PC-9 (cell line): ENCODE data around the gene XPNPEP1. TPM values are rescaled to one million over a fixed set of nuclear protein-coding genes. Genes with fewer than 3 reads are reported as not detected.

Source experiments
- BruUV-seq: library from RNA; stranded (reverse); fragments of 400-500 nt; replicated peaks from 2 replicates; lab custom pipeline; 2021; lab: Mats Ljungman, UMichigan
- CTCF ChIA-PET: fragments of 300-600 bp; sonication (Branson Sonifier 250); formaldehyde crosslinking; loops from one replicate; lab custom pipeline; 2022; ENCODE audit warnings: antibody characterized with exemption; lab: Charles Lee
- POLR2A ChIA-PET: fragments of 300-600 bp; sonication (Branson Sonifier 250); formaldehyde crosslinking; loops from one replicate; lab custom pipeline; 2022; ENCODE audit warnings: antibody characterized with exemption; ENCODE audit not compliant: unreplicated experiment; lab: Charles Lee
- DNase-seq, 2 experiments: peaks; one replicate each; pipeline versions ENCODE4 v3.0.0 to v3.0.0-alpha.2; 2015 to 2022; ENCODE audit warnings: mixed read lengths in 1 of 2
- H2AFZ ChIP-seq: fragments of 200-600 bp; sonication (generic); 2 replicates; pipeline ENCODE4 v1.8.1; 2017; ENCODE audit warnings: antibody characterized with exemption
- H3F3A ChIP-seq: fragments of 200-600 bp; sonication (generic); 2 replicates; pipeline ENCODE4 v1.8.1; 2017; ENCODE audit warnings: antibody characterized with exemption, mild to moderate bottlenecking, low read depth; ENCODE audit not compliant: insufficient read depth
- H3K27ac ChIP-seq: fragments of 200-600 bp; sonication (generic); 2 replicates; pipeline ENCODE4 v1.6.1; 2016; ENCODE audit warnings: mixed run types
- H3K27me3 ChIP-seq: fragments of 200-600 bp; sonication (generic); 2 replicates; pipeline ENCODE4 v1.6.1; 2016; ENCODE audit warnings: low read depth, mixed run types; ENCODE audit not compliant: insufficient read depth
- H3K36me3 ChIP-seq: fragments of 200-600 bp; sonication (generic); 2 replicates; pipeline ENCODE4 v1.6.1; 2016; ENCODE audit warnings: low read depth, mixed run types
- H3K4me1 ChIP-seq: fragments of 200-600 bp; sonication (generic); replicated peaks from 2 replicates; pipeline ENCODE4 v1.6.1; 2016; ENCODE audit warnings: mixed run types; ENCODE audit not compliant: insufficient read depth
- H3K4me2 ChIP-seq: fragments of 200-600 bp; sonication (generic); 2 replicates; pipeline ENCODE4 v1.6.1; 2017; ENCODE audit warnings: mixed run types
- H3K4me3 ChIP-seq: fragments of 200-600 bp; sonication (generic); 2 replicates; pipeline ENCODE4 v1.6.1; 2016; ENCODE audit warnings: mixed run types
- H3K79me2 ChIP-seq: fragments of 200-600 bp; sonication (generic); 2 replicates; pipeline ENCODE4 v1.6.1; 2017; ENCODE audit warnings: low read depth, mixed run types
- H3K9me2 ChIP-seq: fragments of 200-600 bp; sonication (generic); 2 replicates; pipeline ENCODE4 v1.8.1; 2017; ENCODE audit warnings: mild to moderate bottlenecking; ENCODE audit not compliant: insufficient read depth
- H3K9me3 ChIP-seq: fragments of 200-600 bp; sonication (generic); 2 replicates; pipeline ENCODE4 v1.8.1; 2016; ENCODE audit warnings: low read depth; ENCODE audit not compliant: insufficient read depth
- H4K20me1 ChIP-seq: fragments of 200-600 bp; sonication (generic); 2 replicates; pipeline ENCODE4 v1.8.1; 2017; ENCODE audit not compliant: insufficient read depth
- EZH2 ChIP-seq: fragments of 200-600 bp; sonication (generic); IDR thresholded peaks from 2 replicates; pipeline ENCODE4 v1.8.0; 2017; ENCODE audit warnings: antibody characterized with exemption, low read depth
- intact Hi-C: fragments of 100-400 bp; cut with micrococcal nuclease; formaldehyde crosslinking; loops from one replicate; pipeline ENCODE4 v1.10.0; 2022; ENCODE audit not compliant: unreplicated experiment
- total RNA-seq: library from RNA; stranded (reverse); gene quantifications from 2 replicates; pipeline ENCODE4 v1.2.3, GENCODE V29; 2021
- TF ChIP-seq, protein P1 (sequence below): fragments of 200-600 bp; sonication (generic); conservative IDR thresholded peaks from 2 replicates; pipeline ENCODE4 v1.6.1; 2017; ENCODE audit warnings: mixed run types, antibody characterized with exemption, mild to moderate bottlenecking, moderate library complexity

The XPNPEP1 gene
- total RNA-seq, 1 experiment from 2014 or later = 24.6 TPM

DNA sequence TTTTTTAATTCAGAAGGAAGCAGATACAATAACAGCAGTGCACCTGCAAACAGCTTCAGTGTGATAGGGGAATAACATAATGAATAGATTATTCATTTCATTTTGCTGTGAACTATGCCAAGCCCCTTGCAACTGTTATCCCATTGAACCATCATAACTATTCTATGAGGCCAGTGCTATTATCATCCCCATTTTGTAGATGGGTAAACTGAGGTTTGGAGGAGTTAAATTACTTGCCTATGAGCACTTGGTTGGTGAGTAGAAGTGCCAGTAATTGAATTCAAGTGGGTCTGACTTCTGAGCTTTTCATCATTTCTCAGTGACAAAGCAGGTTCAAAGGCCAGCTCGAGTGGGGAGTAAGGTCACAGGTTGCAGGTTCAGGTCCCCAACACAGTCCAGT lies 16.8 kb upstream of the XPNPEP1 start:
- no peaks in the 10 kb centered on the region for H3K9me3 ChIP-seq
- H3K4me3 ChIP-seq = no peak overlapping the region
- H2AFZ ChIP-seq = no peak overlapping the region
- H3K4me1 ChIP-seq = peaks cover 8% of the 10 kb centered on the region; the same call in 1 of the 2 replicates
- no peak for DNase-seq
- no peaks in the 10 kb centered on the region for H3K27me3 ChIP-seq
- no peak overlapping the region for H3K27ac ChIP-seq
- no TSS peak for BruUV-seq
- no peaks in the 10 kb centered on the region for H3K9me2 ChIP-seq
- POLR2A ChIA-PET = no interaction called here
- H3K79me2 ChIP-seq = no peaks in the 10 kb centered on the region
- no peak for TF ChIP-seq EZH2
- TF ChIP-seq, protein P1, sequence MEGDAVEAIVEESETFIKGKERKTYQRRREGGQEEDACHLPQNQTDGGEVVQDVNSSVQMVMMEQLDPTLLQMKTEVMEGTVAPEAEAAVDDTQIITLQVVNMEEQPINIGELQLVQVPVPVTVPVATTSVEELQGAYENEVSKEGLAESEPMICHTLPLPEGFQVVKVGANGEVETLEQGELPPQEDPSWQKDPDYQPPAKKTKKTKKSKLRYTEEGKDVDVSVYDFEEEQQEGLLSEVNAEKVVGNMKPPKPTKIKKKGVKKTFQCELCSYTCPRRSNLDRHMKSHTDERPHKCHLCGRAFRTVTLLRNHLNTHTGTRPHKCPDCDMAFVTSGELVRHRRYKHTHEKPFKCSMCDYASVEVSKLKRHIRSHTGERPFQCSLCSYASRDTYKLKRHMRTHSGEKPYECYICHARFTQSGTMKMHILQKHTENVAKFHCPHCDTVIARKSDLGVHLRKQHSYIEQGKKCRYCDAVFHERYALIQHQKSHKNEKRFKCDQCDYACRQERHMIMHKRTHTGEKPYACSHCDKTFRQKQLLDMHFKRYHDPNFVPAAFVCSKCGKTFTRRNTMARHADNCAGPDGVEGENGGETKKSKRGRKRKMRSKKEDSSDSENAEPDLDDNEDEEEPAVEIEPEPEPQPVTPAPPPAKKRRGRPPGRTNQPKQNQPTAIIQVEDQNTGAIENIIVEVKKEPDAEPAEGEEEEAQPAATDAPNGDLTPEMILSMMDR = no peak
- CTCF ChIA-PET = interaction anchor here (0.6 kb wide), 1 partner anchor 35 kb away, joined by 3 read pairs; no protein-coding TSS in a partner anchor
- no peaks in the 10 kb centered on the region for H4K20me1 ChIP-seq
- H3F3A ChIP-seq = no peaks in the 10 kb centered on the region
- intact Hi-C loops = no loop called here
- no peaks in the 10 kb centered on the region for H3K36me3 ChIP-seq
- no peak overlapping the region for H3K4me2 ChIP-seq

DNA sequence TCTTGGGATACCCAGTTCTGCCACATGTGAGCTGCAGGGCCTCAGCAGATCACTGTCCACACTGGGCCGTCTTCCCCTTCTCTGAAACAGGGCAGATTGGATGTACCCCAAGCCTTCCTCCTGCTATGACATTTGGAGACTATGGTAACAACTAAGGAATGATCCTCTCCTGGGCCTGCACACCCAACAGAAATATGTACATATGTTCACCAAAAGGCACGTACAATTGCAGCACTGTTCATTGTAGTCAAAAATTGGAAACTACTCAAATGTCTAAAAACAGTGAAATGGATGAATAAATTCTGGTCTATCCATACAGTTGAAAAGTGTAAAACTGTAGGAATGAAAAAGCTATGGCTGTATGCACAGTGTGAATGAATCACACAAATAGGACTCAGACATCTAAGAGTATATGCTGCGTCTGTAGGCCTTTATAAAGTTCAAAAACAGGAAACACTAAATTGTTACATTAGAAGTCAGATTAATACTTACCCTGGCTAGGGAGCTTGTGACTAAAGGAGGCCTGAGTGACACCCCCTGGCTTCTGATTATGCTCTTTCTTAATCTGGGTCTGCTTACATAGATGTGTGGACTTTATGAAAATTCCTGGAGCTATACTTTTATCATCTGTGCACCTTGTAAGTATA lies 16.1 kb upstream of the XPNPEP1 start:
- H3K79me2 ChIP-seq = no peaks in the 10 kb centered on the region
- H3K36me3 ChIP-seq = no peaks in the 10 kb centered on the region
- H2AFZ ChIP-seq = no peak overlapping the region
- H3K4me3 ChIP-seq = no peak overlapping the region
- no peak overlapping the region for H3K4me2 ChIP-seq
- intact Hi-C loops = no loop called here
- no peaks in the 10 kb centered on the region for H3K9me3 ChIP-seq
- ChIA-PET POLR2A (no interaction called here), CTCF (no interaction called here)
- H3K27me3 ChIP-seq = no peaks in the 10 kb centered on the region
- H3K9me2 ChIP-seq = no peaks in the 10 kb centered on the region
- no peak for TF ChIP-seq EZH2
- TF ChIP-seq, protein P1 = no peak
- no peak overlapping the region for H3K27ac ChIP-seq
- no peaks in the 10 kb centered on the region for H3F3A ChIP-seq
- peaks cover 14% of the 10 kb centered on the region; the same call in 1 of the 2 replicates for H3K4me1 ChIP-seq
- DNase-seq = no peak
- no peaks in the 10 kb centered on the region for H4K20me1 ChIP-seq
- no TSS peak for BruUV-seq

DNA sequence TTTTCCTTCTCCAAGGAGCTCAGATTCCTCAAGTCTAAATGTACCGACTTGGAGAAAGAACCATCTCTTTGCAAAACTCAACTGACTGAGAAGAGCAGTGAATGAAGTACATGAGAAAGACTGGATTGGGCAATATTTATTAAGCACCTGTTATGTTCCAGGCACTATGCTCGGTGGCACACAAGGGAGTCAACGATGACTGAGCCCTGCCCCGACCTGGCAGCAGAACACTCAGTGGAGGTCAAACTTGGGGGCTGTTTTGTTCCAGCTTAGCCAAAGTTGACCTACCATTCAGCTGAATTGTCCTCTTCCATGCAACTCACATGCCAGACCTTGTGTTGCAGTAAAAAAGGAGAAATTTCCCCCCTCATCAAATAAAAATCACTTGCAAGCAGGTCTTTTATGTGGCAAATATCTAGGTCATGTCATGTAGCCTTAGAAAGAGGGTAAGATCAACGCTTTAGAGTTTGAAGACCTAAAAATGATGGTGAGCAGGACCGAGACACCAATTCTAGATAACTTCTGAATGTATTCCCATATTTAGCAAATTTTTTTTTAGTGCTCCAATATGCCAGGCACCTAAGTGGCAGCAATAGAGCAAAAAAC lies 14.3 kb upstream of the XPNPEP1 start:
- POLR2A ChIA-PET = no interaction called here
- H2AFZ ChIP-seq = no peak overlapping the region
- no peaks in the 10 kb centered on the region for H4K20me1 ChIP-seq
- DNase-seq = no peak
- no peaks in the 10 kb centered on the region for H3F3A ChIP-seq
- no peaks in the 10 kb centered on the region for H3K36me3 ChIP-seq
- no peak overlapping the region for H3K4me2 ChIP-seq
- H3K27me3 ChIP-seq = no peaks in the 10 kb centered on the region
- BruUV-seq = no TSS peak
- no peak for TF ChIP-seq EZH2
- TF ChIP-seq, protein P1 = no peak
- H3K4me1 ChIP-seq = peaks cover 14% of the 10 kb centered on the region; the same call in 1 of the 2 replicates
- H3K9me3 ChIP-seq = no peaks in the 10 kb centered on the region
- no peak overlapping the region for H3K4me3 ChIP-seq
- CTCF ChIA-PET = interaction anchor here (0.6 kb wide), 1 partner anchor 15 kb away, joined by 3 read pairs; no protein-coding TSS in a partner anchor
- intact Hi-C loops = no loop called here
- no peaks in the 10 kb centered on the region for H3K79me2 ChIP-seq
- H3K9me2 ChIP-seq = no peaks in the 10 kb centered on the region
- no peak overlapping the region for H3K27ac ChIP-seq
